OCI-LY7 (cell line): Measurements from ENCODE around the gene GSG1L.

Source experiments
- CTCF ChIP-seq: fragments of 200-600 bp; sonication (generic); conservative IDR thresholded peaks from 2 replicates; pipeline ENCODE4 v1.5.1; 2014; ENCODE audit warnings: mild to moderate bottlenecking, antibody characterized with exemption, low read length, moderate library complexity, mixed read lengths
- EZH2phosphoT487 ChIP-seq: fragments of 200-600 bp; sonication (generic); IDR thresholded peaks from 2 replicates; pipeline ENCODE4 v1.6.1; 2018; ENCODE audit warnings: low read depth, borderline replicate concordance, mild to moderate bottlenecking, mixed run types, antibody characterized with exemption, low read length, moderate library complexity, mixed read lengths

- TF ChIP-seq CTCF (no peak), EZH2phosphoT487 (no peak)
Observed at GRCh38 chr16:27849621-27850020, 213.9 kb downstream of the GSG1L start.
